M059J (cell line): Measurements from ENCODE around the gene ELSPBP1. TPM values are rescaled to one million over a fixed set of nuclear protein-coding genes. Genes with fewer than 3 reads are reported as not detected.
A peak's percentile ranks its signal among the peaks of the same experiment; 100 is the strongest.
"Not testable (repeated sequence)": the region's sequence is repeated elsewhere in the genome, so short reads cannot be mapped to it uniquely, and the experiment has no call there.

Source experiments
- DNase-seq: peaks from one replicate; pipeline ENCODE4 v3.0.0-alpha.2; 2012; ENCODE audit warnings: low read depth
- total RNA-seq: library from RNA; depleted of rRNA; stranded (reverse); fragments of >200 nt; shearing (Covaris generic); gene quantifications from 2 replicates; pipeline ENCODE4 v1.2.3, GENCODE V29; 2014; rRNA removed

Gene ELSPBP1
- total RNA-seq, 1 experiment from 2014 or later, result 24.4 TPM

- DNase-seq, result no peak
These were observed 47.6 kb downstream of the ELSPBP1 start for GRCh38 chr19:48041877-48042580.

DNA sequence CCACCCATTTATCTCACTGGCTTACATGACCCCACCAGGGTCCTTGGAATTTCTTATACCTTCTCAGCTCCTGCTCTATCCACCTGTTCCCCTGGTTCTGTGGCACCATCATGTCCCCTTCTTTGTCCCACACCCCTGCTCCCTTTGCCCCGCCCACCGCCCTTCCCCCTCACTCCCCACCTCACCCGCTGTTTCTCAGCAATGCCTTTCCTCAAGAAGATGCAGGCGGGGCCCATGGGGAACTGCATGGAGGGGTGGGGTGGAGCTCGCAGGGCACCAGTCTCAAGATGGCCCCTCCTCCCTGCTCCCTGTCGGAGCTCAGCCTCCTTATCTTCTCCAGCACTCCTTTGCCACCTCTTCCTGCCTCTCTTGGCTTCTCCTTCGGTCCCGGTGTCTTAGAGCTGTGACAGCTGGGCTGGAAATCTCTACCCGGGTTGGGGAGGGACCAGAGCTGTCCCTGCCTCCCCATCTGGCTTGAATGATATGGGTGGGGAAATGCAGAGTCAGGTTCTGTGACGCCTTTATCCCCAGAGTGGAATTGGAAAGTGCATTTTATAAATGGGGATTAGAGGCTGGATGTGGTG is 49.3 kb downstream of the ELSPBP1 start, which contains the start of gene CABP5:
TSS of gene CABP5 (minus strand) at position 405 of the 584 bp plus-strand sequence. CDS start at position 248, 157 bp downstream.
- DNase-seq, result no peak

DNA sequence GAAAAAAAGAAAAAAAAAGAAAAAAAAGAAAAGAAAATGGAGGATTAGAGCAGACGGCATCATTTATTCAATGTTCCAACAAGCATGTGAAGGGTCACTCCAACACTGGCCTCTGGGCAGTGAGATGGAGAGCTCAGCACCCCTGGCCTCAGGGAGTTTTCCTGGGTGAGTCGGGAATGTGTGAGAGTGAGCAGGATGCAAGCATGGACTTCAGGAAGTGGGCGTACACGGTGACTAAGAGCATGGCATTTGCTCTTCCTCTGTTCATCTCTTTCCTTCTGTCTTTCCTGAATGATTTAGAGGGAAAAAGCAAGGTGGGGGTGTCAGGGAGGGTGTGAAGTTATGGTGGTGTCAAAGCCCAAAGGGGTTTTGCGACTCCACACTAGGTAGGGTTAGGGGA is 50.1 kb downstream of the ELSPBP1 start:
- DNase-seq, result peak; percentile 54

GRCh38 chr19:48051335-48052033 is 57.1 kb downstream of the ELSPBP1 start:
- peak; percentile 65 for DNase-seq

GRCh38 chr19:48053076-48053475 is 58.6 kb downstream of the ELSPBP1 start:
- DNase-seq, result no peak

- DNase-seq, result peak; percentile 80
These were observed 59.4 kb downstream of the ELSPBP1 start for GRCh38 chr19:48053856-48054255.

- DNase-seq, result no peak
These were observed 64.9 kb downstream of the ELSPBP1 start for GRCh38 chr19:48059331-48059730.

DNA sequence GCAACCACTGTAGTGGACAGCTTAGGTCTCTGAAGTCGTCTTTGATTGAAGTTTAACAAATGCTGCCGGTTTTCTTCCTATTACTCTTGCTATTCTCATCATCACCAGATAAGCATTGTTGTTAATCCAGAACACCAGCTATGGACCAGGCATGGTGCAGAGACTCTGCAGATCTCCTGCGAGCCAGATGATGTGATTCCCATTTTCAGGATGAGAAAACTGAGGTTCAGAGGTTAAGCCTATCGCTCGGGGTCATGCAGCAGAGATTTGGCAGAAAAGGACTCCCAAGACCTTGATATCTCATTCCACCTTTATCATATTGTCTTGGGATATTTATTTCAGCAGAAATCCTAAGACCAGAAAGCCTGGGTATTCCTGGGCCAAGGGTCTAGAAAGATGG is 65.9 kb downstream of the ELSPBP1 start:
- no peak for DNase-seq

DNA sequence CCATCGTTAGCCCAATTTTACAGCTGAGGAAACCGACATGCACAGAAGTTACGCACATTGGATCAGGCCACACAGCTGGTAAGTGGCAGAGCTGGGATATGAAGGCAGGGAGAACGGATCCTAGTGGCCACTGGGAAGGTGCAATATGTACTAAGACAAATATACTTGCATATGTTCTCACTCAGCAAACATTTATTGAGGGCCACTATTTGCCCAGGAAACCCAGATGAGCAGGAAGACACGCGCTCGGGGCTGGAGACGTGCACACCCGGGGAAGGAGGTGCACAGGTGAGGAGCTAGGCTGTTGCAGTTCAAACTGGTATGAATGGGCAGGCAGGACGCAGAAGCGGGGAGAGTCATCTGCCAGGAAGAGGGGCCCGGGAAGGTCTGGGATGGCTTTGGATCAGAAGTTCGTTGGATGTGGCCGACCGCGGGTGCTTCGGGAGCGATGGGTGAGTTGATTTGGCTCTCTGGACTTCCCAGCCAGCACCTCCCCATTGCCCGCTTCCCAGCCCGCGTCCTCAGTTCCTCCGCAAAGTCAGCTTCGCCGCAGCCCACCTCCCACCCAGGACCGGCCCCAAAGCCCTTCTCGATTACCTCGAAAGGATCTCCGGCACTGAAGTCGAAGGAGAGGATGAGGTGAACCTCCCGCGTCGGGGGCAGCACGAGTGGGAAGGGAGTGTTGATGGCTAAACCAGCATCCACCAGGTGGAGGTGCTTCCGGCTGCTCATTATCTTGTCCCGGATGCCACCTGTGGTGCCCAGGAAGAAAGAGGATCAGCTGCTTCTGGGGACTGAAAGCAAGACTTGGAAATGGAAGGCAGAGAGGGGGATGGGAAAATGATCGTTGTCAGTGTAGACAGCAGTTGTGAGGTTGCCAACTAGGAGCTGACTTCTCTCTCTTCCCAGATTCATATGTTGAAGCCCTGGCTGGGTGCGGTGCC is 67.2 kb downstream of the ELSPBP1 start:
- DNase-seq, result no peak

- DNase-seq, result peak; percentile 75
These were observed 70.1 kb downstream of the ELSPBP1 start for GRCh38 chr19:48064509-48064908.

GRCh38 chr19:48069435-48069834 is 75.0 kb downstream of the ELSPBP1 start:
- peak; percentile 39 for DNase-seq

DNA sequence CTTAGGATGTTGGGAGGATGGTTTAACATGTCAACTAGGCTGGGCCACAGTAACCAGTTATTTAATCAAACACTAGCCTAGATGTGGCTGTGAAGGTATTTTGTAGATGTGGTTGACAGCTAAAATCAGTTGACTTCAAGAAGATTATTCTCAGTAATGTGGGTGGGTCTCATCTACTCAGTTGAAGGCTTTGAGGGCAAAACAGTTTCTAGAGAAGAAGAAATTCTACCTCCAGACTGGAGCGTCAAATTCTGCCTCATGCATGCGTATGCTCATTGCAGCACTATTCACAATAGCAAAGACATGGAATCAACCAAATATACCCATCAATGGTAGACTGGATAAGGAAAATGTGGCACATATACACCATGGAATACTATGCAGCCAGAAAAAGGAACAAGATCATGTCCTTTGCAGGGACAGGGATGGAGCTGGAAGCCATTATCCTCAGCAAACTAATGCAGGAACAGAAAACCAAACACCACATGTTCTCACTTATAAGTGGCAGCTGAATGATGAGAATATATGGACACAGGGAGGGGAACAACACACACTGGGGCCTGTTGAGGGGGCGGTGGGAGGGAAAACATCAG is 75.8 kb downstream of the ELSPBP1 start:
- DNase-seq, result not testable (repeated sequence)

Other genes starting within 250 kb of the ELSPBP1 start
- gene NOP53, start 249.1 kb upstream of the ELSPBP1 start, total RNA-seq, result 19.6 and 31.0 TPM in 2 replicates
- 366 and 459 TPM in 2 replicates for gene SELENOW, start 215.9 kb upstream of the ELSPBP1 start, total RNA-seq
- not detected in 2 replicates for gene TPRX1, start 190.1 kb upstream of the ELSPBP1 start, total RNA-seq
- not detected in 2 replicates for gene CRX, start 172.7 kb upstream of the ELSPBP1 start, total RNA-seq
- gene TPRX2, start 135.4 kb upstream of the ELSPBP1 start, total RNA-seq, result not detected in 2 replicates
- gene SULT2A1, start 108.3 kb upstream of the ELSPBP1 start, total RNA-seq, result not detected in 2 replicates
- 0.25 TPM in 1 of 2 replicates, not detected in the other for gene BSPH1, start 2.5 kb upstream of the ELSPBP1 start, total RNA-seq
- gene CABP5, start 49.4 kb downstream of the ELSPBP1 start, total RNA-seq, result 1.1 and 2.8 TPM in 2 replicates
- gene PLA2G4C, start 116.2 kb downstream of the ELSPBP1 start, total RNA-seq, result 14.7 and 22.8 TPM in 2 replicates
- gene LIG1, start 175.7 kb downstream of the ELSPBP1 start, total RNA-seq, result 36.4 and 55.9 TPM in 2 replicates
- gene ZSWIM9, start 176.0 kb downstream of the ELSPBP1 start, total RNA-seq, result 0.52 and 1.6 TPM in 2 replicates